ENCODE data around the gene SERPINA1. TPM values are rescaled to one million over a fixed set of nuclear protein-coding genes. Genes with fewer than 3 reads are reported as not detected.

Gene SERPINA1
- total and polyA plus RNA-seq, 2 of the 13 experiments (the other 11 are each of a cell fraction or from before 2014, with no cell fraction given): 3,266 to 11,015 TPM

GRCh38 chr14:94379291-94380224 lies 8.8 kb downstream of the SERPINA1 start (continued):
- no peak for TF ChIP-seq ZNF18 (CRISPR knock-in tag; IDR thresholded peaks at IDR 0.05; ENCODE audit: insufficient replicate concordance)
- peak; percentile 83 for TF ChIP-seq RBM22 (optimal IDR thresholded peaks at IDR 0.05; ENCODE audit: low read length)
- TF ChIP-seq MEIS2 (CRISPR knock-in tag; IDR thresholded peaks at IDR 0.05): no peak
- peak; percentile 50 for TF ChIP-seq AGO2 (optimal IDR thresholded peaks at IDR 0.05; ENCODE audit: low read depth, low read length)
- no peak for TF ChIP-seq ZNF224 (CRISPR knock-in tag; IDR thresholded peaks at IDR 0.05)
- TF ChIP-seq CREB1 (IDR thresholded peaks at IDR 0.05): no peak
- TF ChIP-seq CREB1 (CRISPR knock-in tag; IDR thresholded peaks at IDR 0.05): 0 out of 2 replicates have a peak, but pooled peaks have one; percentile 21
- TF ChIP-seq ZNF547 (CRISPR knock-in tag; IDR thresholded peaks at IDR 0.05): 0 out of 2 replicates have a peak, but pooled peaks have one; percentile 9
- TF ChIP-seq ZNF780A (CRISPR knock-in tag; IDR thresholded peaks at IDR 0.05): no peak
- no peak for TF ChIP-seq KLF15 (CRISPR knock-in tag; IDR thresholded peaks at IDR 0.05; ENCODE audit: borderline replicate concordance)
- TF ChIP-seq SAFB2 (CRISPR knock-in tag; IDR thresholded peaks at IDR 0.05; ENCODE audit: borderline replicate concordance, low read depth): peak; percentile 1; the same call in 1 of the 2 replicates
- TF ChIP-seq MYNN (CRISPR knock-in tag; IDR thresholded peaks at IDR 0.05; ENCODE audit: low read depth): no peak
- peak; percentile 54; the same call in 1 of the 2 replicates for TF ChIP-seq POLR2AphosphoS5 (IDR thresholded peaks at IDR 0.05; ENCODE audit: low read depth, low read length)
- no peak for TF ChIP-seq ZSCAN5A (CRISPR knock-in tag; IDR thresholded peaks at IDR 0.05; ENCODE audit: borderline replicate concordance)
- TF ChIP-seq SOX6 (IDR thresholded peaks at IDR 0.05): no peak
- TF ChIP-seq SOX6 (CRISPR knock-in tag; IDR thresholded peaks at IDR 0.05): no peak
- TF ChIP-seq TRIM22 (IDR thresholded peaks at IDR 0.05): no peak
- peak; percentile 87 for TF ChIP-seq RBFOX2 (IDR thresholded peaks at IDR 0.05; ENCODE audit: low read depth, low read length)
- peak; percentile 55 for TF ChIP-seq HNRNPH1 (optimal IDR thresholded peaks at IDR 0.05; ENCODE audit: low read depth, low read length)
- no peak for TF ChIP-seq ONECUT2 (CRISPR knock-in tag; IDR thresholded peaks at IDR 0.05)
- no peak for TF ChIP-seq ZBED4 (CRISPR knock-in tag; IDR thresholded peaks at IDR 0.05; ENCODE audit: borderline replicate concordance)
- no peak for TF ChIP-seq KLF6 (CRISPR knock-in tag; IDR thresholded peaks at IDR 0.05)
